SKM-1 treated with dmso at 0.1 percent for 144 hours (cell line): Measurements from ENCODE around the gene BMP7.

Source experiments
- DNase-seq: peaks from one replicate; lab custom pipeline; 2025; ENCODE audit not compliant: unreplicated experiment; lab: John Stamatoyannopoulos, UW

The BMP7 gene

DNA sequence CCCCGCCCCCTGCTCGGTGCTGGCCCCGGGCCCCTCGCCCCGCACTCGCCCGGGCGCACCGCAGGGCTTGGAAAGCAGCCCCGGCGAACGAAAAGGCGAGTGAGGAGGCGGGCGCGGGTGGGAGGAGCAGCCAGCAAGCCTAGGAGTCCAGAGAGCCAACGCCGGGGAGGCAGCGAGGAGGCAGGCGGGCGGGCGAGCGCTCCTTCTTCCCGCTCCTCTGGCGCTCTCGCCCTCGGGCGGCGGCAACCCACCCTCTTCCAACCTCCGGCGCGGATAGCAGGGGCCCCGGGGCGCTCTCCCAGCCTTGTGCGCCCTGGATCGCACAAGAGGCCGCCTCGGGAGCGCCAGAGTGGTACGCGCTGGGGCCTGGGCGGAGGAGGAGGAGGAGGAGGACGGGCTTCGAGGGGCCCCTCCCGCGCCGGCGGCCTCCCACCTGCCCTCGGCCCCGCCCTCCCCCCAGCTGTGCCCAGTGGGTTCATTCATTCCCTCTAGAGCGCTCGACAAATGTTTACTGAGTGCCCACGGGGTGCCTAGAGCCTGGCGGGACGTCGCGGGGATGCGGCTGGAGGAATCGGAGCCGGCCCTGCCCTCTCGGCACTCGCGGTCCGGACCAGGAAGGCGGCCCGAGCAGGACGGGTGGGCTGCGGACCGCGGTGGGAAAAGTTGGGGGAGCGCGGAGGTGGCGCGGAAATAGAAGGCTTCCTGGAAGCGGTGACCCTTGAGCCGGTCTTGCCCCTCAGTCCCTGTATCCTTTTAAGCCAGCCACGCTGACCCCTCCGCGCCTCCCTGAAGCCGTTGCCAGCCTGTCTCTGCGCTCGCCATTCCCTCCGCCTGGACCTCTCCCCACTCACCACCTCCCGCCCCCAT lies at the start of gene BMP7:
Gene BMP7 (minus strand): TSS at position 351 of the 867 bp plus-strand sequence. CDS start 519 bp downstream, outside the sequence.
- DNase-seq, result no peak

DNA sequence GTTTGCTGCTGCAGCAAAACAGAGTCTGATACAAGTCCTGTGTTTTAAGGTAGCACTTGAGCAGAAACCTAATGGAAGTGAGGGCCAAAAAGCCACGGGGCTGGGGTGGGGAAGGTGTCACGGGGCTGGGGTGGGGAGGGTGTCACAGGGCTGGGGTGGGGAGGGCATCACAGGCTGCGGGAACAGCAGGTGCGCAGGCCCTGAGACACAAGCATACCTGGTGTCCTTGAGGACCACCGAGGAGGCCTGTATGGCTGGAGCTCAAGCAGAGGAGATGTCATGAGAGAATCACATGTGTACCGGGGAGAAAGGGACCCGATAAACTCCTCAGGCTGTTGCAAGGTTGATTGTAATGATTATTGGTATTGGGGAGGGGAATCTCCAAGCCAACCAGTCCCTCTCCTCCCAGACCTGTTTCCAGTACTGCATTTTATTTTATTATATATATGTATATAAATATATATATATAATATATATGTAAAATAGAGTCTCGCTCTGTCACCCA lies 49.6 kb upstream of the BMP7 start:
- no peak for DNase-seq

DNA sequence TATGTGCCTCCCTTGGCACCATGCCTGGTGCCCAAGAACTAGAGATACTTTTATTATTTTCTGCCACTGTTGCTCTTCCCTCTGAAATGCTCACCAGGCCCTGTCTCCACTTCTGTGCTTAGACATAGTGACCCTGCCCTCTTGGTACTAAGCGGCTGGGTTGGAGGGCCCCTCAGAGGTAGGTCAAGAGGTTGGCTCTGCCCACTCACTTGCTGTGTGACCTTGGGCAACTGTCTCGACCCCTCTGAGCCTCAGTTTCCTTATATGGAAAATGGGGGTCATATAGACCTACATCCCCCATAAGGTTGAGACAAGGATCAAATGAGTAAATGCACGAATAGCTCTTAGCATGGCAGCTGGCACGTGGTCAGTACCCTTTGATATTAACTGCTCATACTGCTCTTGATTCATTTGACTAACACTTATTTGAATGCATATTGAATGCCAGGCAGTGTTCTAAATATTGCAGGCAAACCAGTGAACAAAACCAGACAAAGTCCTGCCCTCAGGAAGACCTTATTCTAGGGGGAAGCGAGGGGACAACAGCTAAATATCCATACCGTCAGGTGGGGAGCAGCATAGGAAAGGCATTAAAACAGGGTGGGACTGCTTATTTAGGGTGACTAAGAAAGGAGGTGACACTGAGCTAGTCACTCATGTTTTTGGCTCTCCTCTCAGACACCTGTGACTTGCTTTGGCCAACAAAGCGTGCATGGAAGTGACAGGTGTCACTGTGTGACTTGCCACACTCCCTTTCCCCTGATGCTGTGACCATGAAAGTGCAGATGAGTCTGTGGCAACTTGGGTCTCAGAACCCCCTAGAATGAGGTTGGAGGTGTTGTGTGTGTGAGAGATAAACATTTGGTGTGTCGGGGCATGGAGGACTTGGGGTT lies 48.9 kb upstream of the BMP7 start:
- no peak for DNase-seq

DNA sequence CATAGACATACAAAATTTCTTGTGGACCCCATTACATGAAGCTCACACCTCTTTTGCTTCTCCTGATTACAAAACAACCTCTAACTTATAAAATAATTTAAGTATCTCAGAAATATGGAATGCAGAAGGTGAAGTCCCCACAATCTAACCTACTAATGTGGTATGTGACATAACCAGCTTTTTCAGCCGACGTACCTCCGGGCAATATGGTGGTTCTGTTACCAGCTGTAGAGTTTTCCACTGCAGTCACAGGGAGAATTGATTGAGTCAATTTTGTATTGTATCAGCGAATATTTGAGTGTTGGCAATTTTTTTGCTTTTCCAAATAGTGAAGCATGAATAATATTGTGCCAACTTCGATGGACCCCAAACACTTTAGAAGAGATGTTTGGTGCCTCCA lies 47.5 kb upstream of the BMP7 start:
- DNase-seq, result no peak

DNA sequence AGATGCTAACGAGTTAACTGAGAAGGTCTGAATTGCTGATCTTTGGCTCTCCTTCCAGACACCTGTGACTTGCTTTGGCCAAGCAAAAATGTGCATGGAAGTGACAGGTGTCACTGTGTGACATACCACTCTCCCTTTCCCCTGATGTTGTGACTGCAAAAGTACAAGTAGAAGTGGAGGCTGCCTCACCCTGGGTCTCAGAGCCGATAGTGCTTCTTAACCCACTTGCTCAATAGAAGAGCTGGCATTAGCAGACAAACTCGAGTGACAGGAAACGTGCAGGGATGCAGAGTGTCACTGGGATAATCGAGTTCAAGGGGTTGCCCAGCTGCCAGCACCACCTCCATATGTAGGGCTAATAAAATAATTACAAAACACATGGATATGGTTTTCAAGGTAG lies 46.8 kb upstream of the BMP7 start:
- DNase-seq, result no peak

DNA sequence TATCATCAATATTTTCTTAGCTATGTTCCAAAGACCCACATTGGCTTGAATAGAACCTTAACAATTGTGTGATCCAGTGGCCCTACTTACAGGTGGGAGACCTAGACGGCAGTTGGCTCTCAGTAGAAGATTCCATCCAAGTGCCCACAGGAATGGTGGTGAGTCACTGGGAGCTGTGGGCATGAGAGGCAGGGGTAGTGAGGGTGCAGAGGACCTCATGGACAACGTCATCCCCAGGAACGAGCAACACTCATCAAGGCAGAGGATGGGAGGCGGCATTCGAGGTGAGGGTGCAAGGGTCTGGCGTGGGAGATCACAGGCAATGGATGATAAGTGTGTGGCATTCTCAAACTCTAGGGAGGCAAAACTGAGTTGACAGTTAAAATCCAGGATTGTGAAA lies 45.7 kb upstream of the BMP7 start:
- DNase-seq, result no peak

DNA sequence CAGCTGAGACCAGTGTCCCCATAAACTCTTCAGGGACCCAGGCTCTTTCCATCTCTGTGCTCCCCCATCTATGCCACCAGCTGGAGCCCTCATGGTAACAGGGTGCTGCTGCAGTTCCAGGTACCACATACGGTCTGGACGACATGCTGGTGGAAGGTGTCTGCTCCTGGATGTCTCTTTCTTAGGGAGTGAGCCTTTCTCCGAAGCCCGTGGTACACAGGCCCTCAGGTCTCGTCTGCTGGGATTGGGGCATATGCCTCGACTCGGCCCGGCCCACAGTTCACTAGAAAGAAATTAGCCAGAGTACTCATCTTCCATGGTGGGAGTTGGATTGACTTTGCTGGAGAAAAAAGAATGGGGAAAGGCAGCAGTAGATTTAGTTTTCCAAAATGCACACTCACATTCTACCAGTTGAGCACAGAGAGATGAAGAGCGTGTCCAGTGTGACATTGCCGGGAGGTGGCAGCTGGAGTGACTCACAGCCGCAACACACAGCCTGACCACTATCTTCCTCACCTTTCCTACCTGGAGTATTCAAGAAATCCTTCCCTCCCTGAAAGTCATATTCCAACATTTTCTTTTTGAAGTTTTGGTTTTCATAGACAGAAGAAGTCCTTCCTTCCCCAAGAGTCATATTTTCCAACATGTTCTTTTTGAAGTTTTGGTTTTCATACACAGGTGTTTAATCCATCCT lies 44.5 kb upstream of the BMP7 start:
- DNase-seq, result no peak

DNA sequence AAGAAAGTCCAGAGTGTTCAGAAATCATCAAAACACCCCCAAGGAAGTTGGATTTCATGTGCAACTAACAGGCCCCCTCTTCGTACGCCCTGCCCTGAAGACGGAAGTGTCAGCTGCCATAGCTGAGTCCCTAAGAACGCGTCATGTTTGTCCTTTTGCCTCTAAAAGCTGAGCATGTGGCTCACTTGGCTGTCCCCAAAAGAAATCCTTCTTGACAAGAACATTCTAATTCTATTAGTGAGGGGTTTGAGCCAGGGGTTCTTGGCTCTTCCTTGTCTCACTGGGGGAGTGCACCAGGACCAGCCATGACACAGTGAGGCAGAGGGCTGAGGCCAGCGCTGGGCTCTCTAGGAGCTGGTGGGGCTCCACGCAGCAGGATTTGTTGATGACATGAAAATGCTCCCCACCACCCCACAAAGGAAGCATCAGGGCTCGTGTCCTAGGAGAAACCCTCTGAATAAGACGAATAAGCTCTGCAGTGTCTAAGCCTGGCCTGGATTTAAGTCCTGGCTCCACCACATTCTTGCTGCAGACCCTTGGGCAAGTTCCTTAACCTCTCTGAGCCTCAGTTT lies 43.2 kb upstream of the BMP7 start:
- no peak for DNase-seq

DNA sequence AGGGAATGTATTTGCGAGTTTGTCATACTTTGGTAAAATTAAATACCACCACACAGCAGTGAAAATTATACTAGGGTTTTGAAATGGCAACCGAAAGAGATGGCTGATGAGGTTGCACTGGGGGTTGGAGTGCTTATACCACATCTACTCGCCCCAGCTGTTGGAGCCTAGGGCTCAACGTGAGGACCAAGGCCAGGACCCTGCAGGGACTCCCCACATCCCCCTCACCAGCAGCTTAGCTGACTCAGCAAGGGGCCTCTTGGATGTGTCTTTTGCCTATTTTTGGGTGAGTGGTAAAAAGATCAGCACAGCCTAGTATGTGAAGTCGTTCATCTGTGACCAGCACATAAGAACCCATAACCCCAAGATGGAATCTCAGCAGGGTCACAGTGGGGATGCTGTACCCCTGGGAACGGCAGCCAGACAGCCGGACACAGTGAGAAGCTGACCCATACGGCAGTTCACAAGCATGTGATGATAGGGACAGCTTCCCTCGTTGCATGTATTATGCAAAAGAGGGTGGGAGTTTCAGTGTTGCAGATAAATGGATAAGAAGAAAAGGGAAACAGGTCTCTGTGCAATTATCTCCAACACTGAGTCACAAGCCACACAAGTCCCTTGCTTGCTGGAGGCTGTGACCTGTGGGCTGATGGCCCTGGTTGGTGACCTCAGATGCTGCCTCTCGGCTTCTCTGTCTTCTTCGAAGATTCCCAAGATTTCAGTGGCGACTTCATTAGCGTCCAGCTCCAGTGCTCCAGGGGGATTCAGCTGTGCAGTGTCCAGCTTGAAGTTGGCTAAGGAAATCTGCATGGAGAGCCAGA lies 42.2 kb upstream of the BMP7 start:
- DNase-seq, result no peak

DNA sequence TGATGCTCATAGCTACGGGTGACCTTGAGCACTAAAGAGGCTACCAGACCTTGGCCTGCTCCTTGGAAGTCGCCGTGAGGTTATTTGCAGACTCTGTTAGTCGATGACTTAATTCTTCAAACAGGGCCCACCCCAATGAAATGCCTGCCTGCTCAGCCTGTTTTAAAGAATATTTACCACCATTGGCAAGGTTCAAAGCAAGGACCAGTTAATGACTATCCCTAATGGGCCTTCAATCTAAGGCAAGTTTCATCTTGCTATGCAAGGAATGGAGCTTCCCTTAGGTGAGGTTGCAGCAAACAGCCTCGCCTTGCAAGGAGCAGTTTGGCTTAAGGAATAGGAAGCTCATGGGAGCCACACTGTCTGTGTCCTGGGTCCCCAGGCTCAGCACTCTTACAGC lies 40.3 kb upstream of the BMP7 start:
- no peak for DNase-seq

DNA sequence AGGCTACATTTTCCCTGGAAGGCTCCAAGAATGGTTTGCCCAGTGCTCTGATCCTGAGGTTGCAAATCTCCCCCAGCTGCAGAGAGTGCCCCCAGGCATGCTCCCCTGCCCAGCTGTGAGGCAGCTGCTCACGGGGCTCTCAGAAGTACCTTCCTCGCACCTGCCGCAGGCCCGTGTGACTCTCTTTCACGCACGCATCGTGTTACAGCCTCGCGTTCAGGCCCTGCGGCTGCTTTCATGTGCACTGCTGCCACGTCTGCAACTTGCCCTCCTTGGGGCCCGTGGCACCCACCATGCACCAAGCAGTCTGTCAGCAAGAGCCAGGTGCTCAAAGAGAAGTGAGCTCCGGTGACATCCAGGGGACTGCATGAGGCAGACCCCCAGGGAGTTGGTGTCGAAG lies 34.6 kb upstream of the BMP7 start:
- DNase-seq, result no peak

DNA sequence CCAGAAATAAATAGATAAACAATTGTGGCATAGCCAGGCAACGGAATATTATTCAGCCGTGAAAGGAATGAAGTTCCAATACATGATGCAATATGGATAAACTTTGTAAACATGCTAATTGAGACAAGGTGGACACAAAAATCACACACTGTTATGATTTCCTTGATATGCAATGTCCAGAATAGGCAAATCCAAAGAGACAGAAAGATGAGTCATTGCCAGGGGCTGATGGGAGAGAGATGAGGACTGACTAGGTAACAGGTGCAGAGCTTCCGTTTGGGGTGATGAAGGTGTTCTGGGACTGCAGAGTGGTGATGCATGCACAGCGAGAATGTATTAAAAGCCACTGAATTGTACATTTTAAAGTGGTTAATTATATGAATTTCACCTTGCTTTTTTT lies 32.0 kb upstream of the BMP7 start:
- DNase-seq, result no peak

DNA sequence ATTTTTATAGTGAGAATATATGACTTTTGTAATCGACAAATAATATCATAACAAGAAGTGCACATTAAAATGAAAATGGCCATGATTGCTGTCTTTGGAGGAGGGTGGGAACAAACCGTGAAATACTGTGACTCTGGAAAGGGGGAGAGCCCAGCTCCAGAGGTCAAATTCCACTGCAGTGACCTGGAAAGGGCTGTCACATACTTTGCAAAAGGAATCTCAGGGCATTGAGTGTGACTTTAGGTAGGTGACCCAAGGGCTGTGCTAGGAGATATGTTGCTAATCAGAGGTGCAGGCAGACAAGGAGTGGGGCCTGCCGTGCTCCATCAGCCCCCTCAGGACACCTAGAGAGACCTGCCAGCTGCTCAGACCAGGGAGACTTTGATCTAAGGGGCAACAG lies 28.1 kb upstream of the BMP7 start:
- DNase-seq, result no peak

DNA sequence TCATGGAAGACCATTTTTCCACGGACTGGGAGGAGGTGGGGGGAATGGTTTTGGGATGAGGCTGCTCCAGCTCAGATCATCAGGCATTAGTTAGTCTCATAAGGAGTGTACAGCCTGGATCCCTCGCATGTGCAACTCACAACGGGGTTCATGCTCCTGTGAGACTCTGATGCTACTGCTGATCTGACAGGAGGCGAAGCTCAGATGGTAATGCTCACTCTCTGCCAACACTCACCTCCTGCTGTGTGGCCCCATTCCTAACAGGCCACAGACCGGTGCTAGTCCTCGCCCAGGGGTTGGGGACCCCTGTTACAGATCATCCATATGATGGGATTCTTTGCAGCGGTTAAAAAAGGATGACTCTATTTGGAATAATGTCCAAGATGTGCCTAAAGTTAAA lies 27.6 kb upstream of the BMP7 start:
- DNase-seq, result no peak

DNA sequence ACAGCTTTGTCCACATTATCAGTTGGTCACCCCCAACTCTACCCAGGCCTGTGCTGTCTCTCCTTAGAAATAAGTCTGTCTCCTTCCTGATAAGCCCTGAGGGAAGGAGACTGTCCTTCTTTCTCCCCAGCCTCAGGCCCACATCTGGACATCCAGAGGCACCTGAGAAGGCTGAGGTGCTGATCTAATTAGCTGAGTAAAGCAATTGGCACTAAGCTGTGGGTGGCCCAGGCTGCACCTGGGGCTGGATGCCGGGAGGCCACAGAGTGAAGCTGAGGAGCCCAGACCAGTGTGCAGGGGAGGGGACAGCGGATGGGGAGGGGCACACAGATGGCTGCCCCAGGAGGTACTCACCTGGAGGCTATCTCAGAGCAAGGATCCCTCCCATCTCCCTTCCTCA lies 26.2 kb upstream of the BMP7 start:
- no peak for DNase-seq

DNA sequence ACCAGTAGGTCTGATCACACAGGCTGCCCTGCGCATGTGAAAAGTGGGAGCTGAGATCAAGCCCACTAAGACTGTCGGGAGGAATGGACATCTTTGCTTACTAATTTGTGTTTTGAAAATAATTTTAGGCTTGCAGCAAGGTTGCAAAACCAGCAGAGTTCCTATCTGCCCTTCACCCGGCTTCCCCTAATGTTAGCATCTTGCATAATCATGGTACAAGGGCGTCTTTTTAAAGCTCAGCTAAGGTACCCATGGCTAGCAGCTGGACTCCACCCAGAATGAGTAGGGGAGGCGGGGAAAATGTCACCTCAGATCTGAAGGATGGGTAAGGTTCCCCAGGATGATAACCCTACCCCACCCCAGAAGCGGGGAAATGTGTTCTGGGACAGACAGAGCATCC lies 25.3 kb upstream of the BMP7 start:
- no peak for DNase-seq

DNA sequence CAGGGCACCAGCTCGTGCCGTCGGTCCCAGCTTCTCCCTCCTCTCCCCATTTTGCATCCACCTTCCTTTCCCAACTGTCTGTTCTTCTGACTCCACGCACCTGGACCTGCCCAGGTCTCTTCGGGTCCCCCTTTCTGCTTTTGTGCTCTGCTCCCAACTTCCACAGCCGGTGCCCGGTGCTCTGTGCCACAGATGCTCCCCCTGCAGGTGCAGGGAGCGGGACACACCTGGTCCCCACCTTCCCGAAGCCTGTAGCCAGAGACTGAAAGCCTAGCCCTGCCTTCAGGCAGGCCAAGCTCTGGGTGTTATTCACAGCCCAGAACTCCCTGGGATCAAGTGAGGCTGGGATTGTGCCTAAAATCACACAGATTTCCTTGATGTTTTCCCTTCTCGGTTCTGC lies 24.6 kb upstream of the BMP7 start:
- DNase-seq, result no peak

DNA sequence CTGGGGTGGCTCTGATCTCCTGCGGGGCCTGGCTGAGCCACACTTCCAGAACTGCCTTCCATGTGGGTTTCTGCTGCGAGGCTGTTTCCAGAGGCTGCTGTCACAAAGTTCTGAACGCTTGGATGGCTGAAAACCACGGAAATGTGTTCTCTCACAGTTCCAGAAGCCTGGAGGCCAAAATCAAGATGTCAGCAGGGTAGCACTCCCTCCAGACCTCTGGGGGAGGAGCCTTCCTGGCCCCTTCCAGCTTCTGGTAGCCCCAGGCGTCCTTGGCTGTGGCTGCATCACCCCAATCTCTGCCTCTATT lies 23.7 kb upstream of the BMP7 start:
- no peak for DNase-seq

DNA sequence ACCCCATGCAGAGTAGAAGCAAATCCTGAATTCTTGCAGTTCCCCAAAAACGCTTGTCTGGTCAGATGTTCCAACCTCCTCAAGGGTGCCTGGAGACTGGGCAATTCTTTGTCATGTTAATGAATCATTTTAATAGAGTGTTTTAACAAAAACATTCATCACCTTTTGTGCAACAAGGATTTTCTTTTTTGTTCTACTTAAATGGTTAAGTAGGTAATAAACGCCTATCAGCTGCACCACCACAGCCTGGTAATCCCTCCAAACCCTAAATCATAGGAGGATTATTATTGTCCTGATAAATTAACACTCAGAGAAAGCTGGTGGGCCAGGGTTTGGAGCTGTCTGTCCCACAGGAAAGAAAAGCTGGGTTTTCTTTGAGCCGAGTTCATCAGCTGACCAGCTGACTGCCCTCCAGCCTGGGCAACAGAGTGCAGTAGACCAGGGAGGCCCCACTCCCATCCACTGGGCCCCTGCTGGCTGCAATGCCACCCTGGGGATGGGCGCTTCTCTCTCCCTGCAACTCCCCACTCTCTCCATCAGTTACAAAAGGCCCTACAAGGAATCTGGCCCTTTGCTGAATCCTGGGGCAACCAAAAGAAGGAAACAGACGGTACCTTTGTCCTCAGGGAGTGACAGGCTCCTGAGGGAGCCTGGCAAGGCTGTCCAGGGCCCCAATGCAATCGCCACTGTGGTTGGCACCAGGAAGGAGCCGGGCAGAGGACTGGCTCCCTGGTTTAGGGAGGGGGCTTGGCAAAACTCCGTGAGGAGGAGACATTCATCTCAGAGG lies 23.1 kb upstream of the BMP7 start:
- DNase-seq, result no peak
